ENCODE measurements around the gene LYSMD4.

- TF ChIP-seq CTCF (IDR thresholded peaks at IDR 0.05) (no peak), POLR2A (IDR thresholded peaks at IDR 0.05) (peak; percentile 33 to 73)
Measured at GRCh38 chr15:99733268-99734039, at the start of gene LYSMD4.

All from thyroid gland (tissue), 4 donors.